Myocyte (in vitro differentiated cells): ENCODE data around the gene MATR3. TPM values are rescaled to one million over a fixed set of nuclear protein-coding genes. Genes with fewer than 3 reads are reported as not detected.

Experiments used
- total RNA-seq: library from RNA; depleted of rRNA; stranded (reverse); fragments of >200 nt; gene quantifications from 2 replicates; pipeline ENCODE4 v1.2.3, GENCODE V29; 2014

The MATR3 gene
- total RNA-seq, 1 donor from 2014 or later = 274 TPM

Other genes with a start within 250 kb of the MATR3 start
- gene SIL1, start 95.4 kb upstream of the MATR3 start, total RNA-seq = 38.2 and 53.2 TPM in 2 replicates
- 110 and 111 TPM in 2 replicates for gene PAIP2, start 48.1 kb downstream of the MATR3 start, total RNA-seq
- gene SLC23A1, start 89.6 kb downstream of the MATR3 start, total RNA-seq = not detected in 2 replicates
- gene MZB1, start 96.2 kb downstream of the MATR3 start, total RNA-seq = 0.16 TPM in 1 of 2 replicates, not detected in the other
- 58.8 and 59.5 TPM in 2 replicates for gene PROB1, start 101.4 kb downstream of the MATR3 start, total RNA-seq
- 11.0 and 16.4 TPM in 2 replicates for gene SPATA24, start 110.3 kb downstream of the MATR3 start, total RNA-seq
- 7.9 and 9.9 TPM in 2 replicates for gene DNAJC18, start 145.8 kb downstream of the MATR3 start, total RNA-seq
- gene ECSCR, start 169.0 kb downstream of the MATR3 start, total RNA-seq = not detected in 2 replicates
- gene SMIM33, start 177.3 kb downstream of the MATR3 start, total RNA-seq = not detected in 2 replicates
- gene STING1, start 189.0 kb downstream of the MATR3 start, total RNA-seq = 22.0 and 79.1 TPM in 2 replicates